ENCODE data around the gene RALGAPA2.

GRCh38 chr20:20551409-20551808 lies 161.0 kb downstream of the RALGAPA2 start:
- TF ChIP-seq CTCF (IDR thresholded peaks at IDR 0.05; ENCODE audit: poor library complexity, severe bottlenecking) = no peak
- TF ChIP-seq EZH2 (IDR thresholded peaks at IDR 0.05; ENCODE audit: borderline replicate concordance, insufficient read depth, low read length, poor library complexity, severe bottlenecking) = no peak
- no peak for TF ChIP-seq TAF1 (IDR thresholded peaks at IDR 0.05; ENCODE audit: low read depth)
- no peak for TF ChIP-seq POLR2AphosphoS5 (IDR thresholded peaks at IDR 0.05)
- TF ChIP-seq REST (IDR thresholded peaks at IDR 0.05; ENCODE audit: borderline replicate concordance) = no peak
- no peak for TF ChIP-seq EP300 (conservative IDR thresholded peaks at IDR 0.05; ENCODE audit: poor library complexity, severe bottlenecking)
- no peak for TF ChIP-seq RAD21 (conservative IDR thresholded peaks at IDR 0.05)

Measured in neural cell (in vitro differentiated cells).